Lower leg skin (tissue), 4 donors: ENCODE data around the gene ONECUT1. TPM values are rescaled to one million over a fixed set of nuclear protein-coding genes. Genes with fewer than 3 reads are reported as not detected.

Source experiments
- DNase-seq, 2 donors: peaks; one replicate each; pipeline ENCODE4 v3.0.0-alpha.2; 2019; ENCODE audit warnings: low spot score in 2 of 2
- H3K4me3 ChIP-seq: fragments of 200-600 bp; sonication (generic); 2 replicates; pipeline ENCODE4 v1.5.1; 2017; ENCODE audit warnings: mild to moderate bottlenecking, low read depth; ENCODE audit not compliant: poor library complexity, severe bottlenecking
- POLR2A ChIP-seq, 2 donors: fragments of 450-650 bp; IDR thresholded peaks; one replicate each; pipeline ENCODE4 v1.6.1; 2016 to 2017; ENCODE audit warnings: antibody characterized with exemption in 2 of 2, mild to moderate bottlenecking in 1 of 2, moderate library complexity in 1 of 2
- whole genome bisulfite sequencing, 2 donors: methylation state at CpG; one replicate each; pipeline ENCODE4 v1.1.5; 2018; 5-methylcytosine and 5-hydroxymethylcytosine counted together
- intact Hi-C: fragments of 100-400 bp; cut with DNase I; formaldehyde crosslinking; loops from one replicate; pipeline ENCODE4 v1.15.0; 2023; ENCODE audit warnings: low total_unique reads
- total RNA-seq, 4 donors: library from RNA; depleted of rRNA; stranded (reverse); fragments of >200 nt; gene quantifications; one replicate each; pipeline ENCODE4 v1.1.0, GENCODE V29; 2016
- TF ChIP-seq, protein P1 (sequence below), 3 donors: fragments of 450-650 bp; IDR thresholded peaks; one replicate each; pipeline ENCODE4 v1.5.1; 2016; ENCODE audit warnings: antibody characterized with exemption in 3 of 3, mild to moderate bottlenecking in 3 of 3, moderate library complexity in 2 of 3

Gene ONECUT1
- total RNA-seq, 4 donors from 2014 or later, result not detected

DNA sequence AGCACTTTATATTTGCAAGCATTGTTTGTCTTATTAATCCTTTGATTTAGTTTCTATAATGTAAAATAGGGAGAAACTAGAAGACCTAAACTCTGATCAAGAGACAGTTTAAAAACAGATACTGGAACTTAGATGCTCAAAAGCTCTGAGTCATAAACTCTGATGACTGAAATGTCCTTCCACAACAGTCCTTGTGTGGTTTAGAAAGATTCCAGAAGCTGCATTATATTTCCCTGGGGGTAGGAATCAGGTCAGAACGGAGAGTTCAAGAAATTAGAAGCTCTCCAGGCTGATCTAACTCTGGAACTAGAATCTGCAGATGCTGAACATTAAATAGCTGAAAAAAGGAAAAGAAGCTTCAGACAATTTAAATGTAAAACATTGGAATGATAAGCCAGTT is 18.3 kb upstream of the ONECUT1 start:
- 37 to 50% methylated on average over 1 of the region's 1 CpG for WGBS, 2 donors

DNA sequence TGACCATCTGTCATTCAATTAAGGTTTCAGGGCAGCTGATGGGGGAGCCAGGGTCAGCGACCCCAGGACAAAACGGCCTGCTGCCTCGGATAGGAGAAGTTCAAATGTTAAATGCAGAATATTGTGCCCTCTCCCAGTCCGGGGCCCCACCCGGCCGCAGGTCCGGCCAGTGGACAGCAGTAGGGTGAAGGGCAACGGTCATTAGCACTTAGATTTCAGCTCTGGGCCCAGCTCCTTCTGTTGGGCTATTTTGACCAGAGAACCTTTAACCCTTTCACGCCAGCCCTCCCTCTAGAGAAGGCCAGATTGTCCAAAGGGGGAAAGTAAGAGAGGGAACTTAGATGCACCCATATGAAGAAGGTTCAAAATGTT is 16.1 kb upstream of the ONECUT1 start:
- WGBS, 2 donors, result 38 to 54% methylated on average over 6 to 9 of the region's 9 CpGs
- intact Hi-C loops, result no loop called here
- no peak for TF ChIP-seq POLR2A (IDR thresholded peaks at IDR 0.05)
- TF ChIP-seq, protein P1, sequence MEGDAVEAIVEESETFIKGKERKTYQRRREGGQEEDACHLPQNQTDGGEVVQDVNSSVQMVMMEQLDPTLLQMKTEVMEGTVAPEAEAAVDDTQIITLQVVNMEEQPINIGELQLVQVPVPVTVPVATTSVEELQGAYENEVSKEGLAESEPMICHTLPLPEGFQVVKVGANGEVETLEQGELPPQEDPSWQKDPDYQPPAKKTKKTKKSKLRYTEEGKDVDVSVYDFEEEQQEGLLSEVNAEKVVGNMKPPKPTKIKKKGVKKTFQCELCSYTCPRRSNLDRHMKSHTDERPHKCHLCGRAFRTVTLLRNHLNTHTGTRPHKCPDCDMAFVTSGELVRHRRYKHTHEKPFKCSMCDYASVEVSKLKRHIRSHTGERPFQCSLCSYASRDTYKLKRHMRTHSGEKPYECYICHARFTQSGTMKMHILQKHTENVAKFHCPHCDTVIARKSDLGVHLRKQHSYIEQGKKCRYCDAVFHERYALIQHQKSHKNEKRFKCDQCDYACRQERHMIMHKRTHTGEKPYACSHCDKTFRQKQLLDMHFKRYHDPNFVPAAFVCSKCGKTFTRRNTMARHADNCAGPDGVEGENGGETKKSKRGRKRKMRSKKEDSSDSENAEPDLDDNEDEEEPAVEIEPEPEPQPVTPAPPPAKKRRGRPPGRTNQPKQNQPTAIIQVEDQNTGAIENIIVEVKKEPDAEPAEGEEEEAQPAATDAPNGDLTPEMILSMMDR (IDR thresholded peaks at IDR 0.05), result no peak
- H3K4me3 ChIP-seq, result no peak overlapping the region
- DNase-seq, result peak in 1 of 2 donors; percentile 70

More for the DNA sequence above, 18.3 kb upstream of the ONECUT1 start:
- intact Hi-C loops, result no loop called here
- no peak for TF ChIP-seq POLR2A (IDR thresholded peaks at IDR 0.05)
- TF ChIP-seq, protein P1 (IDR thresholded peaks at IDR 0.05), result no peak
- H3K4me3 ChIP-seq, result no peak overlapping the region
- DNase-seq, result no peak

DNA sequence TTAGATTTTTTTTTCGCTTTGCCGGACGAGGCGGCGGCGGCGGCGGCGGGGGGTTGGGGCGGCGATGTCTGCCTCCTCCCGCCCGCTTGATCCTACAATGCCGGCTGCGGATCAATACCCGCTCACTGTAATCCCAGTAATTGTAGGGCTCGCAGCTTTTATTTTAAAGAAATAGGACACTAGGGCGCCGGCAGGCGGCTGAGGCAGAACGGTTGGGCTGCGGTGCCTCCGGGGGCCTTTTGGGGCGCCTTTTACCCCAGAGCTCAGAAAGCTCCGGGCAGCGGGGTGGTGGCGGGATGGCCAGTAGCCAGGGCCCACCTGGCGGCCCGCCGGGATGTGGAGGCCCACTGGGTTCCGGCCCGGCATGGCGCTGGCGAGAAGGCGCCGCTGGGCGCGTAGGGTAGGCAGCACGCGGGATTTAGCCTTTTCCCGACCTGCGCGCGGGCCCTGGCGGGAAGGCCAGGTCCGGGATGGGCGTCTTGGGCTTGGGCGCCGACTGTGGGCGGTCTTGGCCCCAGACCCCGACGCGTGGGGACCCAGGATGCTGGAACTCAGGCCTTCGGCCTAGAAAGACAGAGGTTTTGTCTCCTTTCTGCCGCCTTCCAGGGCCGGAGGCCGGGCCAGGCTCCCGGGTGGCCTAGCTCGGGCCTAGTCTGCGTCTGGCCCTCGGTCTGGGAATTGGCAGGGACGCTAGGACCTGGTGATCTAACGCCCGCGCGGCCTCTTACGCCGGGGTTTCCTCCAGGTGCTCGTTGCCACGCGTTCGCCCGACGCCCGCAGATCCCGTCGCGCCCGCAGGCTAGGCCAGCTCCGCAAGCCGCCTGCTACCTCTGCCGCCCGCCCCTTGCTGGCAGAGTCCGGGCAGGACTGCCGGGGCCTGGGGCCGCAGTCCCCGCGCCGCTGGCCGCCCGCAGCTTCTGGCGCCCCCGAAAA is 15.5 kb upstream of the ONECUT1 start:
- peak in 1 of 2 donors; percentile 71 for DNase-seq
- H3K4me3 ChIP-seq, result no peak overlapping the region

DNA sequence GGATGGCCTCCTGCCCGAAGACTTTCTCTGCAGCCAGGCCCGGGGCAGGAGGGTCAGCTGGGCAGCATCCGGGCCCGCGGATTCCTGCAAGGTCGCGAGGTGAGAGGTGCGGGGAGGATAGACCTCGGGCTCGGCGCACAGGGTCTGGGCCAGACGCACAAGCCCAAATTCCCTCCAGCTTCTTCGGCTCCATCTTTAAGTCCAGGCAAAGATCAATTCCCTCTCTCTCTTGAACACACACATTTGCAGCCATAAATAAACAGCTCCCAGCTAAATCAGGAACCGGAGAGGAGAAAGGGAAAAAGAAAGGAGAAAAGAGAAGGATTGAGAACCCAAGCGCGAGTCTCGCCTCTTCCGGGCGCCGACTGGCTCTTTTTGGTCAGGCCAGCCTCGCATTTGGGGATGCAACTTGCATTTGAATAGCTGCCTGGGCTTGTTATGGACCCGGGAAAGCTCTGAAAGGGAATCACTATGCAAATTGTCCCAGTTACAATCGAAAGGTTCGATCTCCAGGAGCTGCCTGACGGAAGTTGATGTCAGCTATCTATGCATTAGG is 14.5 kb upstream of the ONECUT1 start:
- peak in 1 of 2 donors; percentile 57 for DNase-seq
- 1 to 2% methylated on average over 25 of the region's 25 CpGs for WGBS, 2 donors
- H3K4me3 ChIP-seq, result peak overlapping the region; percentile 0
- intact Hi-C loops, result no loop called here
- TF ChIP-seq, protein P1 (IDR thresholded peaks at IDR 0.05), result no peak
- no peak for TF ChIP-seq POLR2A (IDR thresholded peaks at IDR 0.05)

More for the DNA sequence above, 15.5 kb upstream of the ONECUT1 start:
- intact Hi-C loops, result no loop called here
- WGBS, 2 donors, result 5 to 7% methylated on average over 70 to 71 of the region's 93 CpGs
- TF ChIP-seq, protein P1 (IDR thresholded peaks at IDR 0.05), result no peak
- no peak for TF ChIP-seq POLR2A (IDR thresholded peaks at IDR 0.05)

DNA sequence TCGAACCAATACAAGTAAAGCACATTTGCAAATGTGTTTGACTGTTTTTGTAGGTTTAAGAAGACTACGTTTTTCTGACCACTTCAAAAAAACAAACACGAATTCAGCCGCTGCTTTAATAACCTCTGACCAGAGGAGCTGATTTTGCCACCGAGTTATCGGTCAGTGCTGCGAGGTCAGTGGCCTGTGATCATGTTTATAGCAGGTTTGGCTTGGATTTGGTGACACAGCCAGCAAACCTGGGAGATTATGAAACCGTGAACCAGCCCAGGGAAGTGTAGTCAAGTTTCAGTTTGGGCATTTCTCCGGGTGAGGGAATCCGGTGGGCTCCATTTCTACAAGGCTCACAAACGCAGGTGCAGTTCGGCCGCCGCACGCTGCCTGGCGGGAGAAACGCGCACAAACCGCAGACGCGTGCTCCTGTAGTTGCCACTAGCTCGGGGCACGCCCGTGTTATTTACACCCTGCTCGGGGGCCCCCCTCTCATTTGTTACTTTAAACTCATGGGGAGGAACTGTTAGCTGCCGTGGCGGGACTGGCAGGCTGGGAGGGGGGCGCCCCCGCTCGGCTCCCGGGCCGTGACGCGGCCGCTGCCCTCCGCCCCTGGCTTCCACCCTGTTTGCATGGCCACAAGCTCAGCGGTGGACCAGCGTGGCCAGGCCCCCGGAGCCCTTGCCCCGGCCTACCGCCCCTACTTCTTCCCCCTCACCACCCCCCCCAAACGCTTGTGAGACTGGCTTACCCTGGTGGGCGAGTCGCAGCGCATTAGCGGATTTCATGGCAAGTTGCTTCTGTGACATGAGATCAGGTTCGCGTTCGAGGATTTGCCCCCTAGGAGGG is 13.6 kb upstream of the ONECUT1 start:
- no peak for TF ChIP-seq POLR2A (IDR thresholded peaks at IDR 0.05)
- TF ChIP-seq, protein P1 (IDR thresholded peaks at IDR 0.05), result no peak
- DNase-seq, result peak in 1 of 2 donors; percentile 65
- no peak overlapping the region for H3K4me3 ChIP-seq

More for the DNA sequence above, 13.6 kb upstream of the ONECUT1 start:
- intact Hi-C loops, result no loop called here
- 1 to 4% methylated on average over 46 to 48 of the region's 49 CpGs for WGBS, 2 donors
